CD4-positive, CD25-positive, alpha-beta regulatory T cell (primary cell): ENCODE results near the gene ABCB7. TPM values are rescaled to one million over a fixed set of nuclear protein-coding genes. Genes with fewer than 3 reads are reported as not detected.
"Not testable (repeated sequence)": the region's sequence is repeated elsewhere in the genome, so short reads cannot be mapped to it uniquely, and the experiment has no call there.

Experiments
- ATAC-seq, 2 donors: fragments of 150-1000 bp; cut with Tn5 transposase; one replicate each; pipeline ENCODE4 v1.10.0; 2021; ENCODE audit warnings: low read depth in 2 of 2, moderate number of reproducible peaks in 2 of 2, moderate library complexity in 1 of 2
- DNase-seq, 3 donors: peaks; one replicate each; pipeline versions ENCODE4 v3.0.0 to v3.0.0-alpha.2; 2012 to 2022; ENCODE audit warnings: mixed read lengths in 1 of 3
- H3K27ac ChIP-seq: one replicate; pipeline ENCODE4 v1.7.0; 2013; ENCODE audit warnings: mild to moderate bottlenecking, low read length; ENCODE audit not compliant: insufficient read depth, poor library complexity, severe bottlenecking
- H3K27me3 ChIP-seq: one replicate; pipeline ENCODE4 v1.7.0; 2013; ENCODE audit warnings: low read length; ENCODE audit not compliant: control insufficient read depth, insufficient read depth
- H3K36me3 ChIP-seq: one replicate; pipeline ENCODE4 v1.7.0; 2013; ENCODE audit warnings: mild to moderate bottlenecking, low read length, moderate library complexity; ENCODE audit not compliant: control insufficient read depth, insufficient read depth
- H3K4me1 ChIP-seq: 2 replicates; pipeline ENCODE4 v1.7.0; 2013; ENCODE audit warnings: mild to moderate bottlenecking, low read length; ENCODE audit not compliant: insufficient read depth, control insufficient read depth, poor library complexity, severe bottlenecking
- H3K4me3 ChIP-seq: one replicate; pipeline ENCODE4 v1.7.0; 2013; ENCODE audit warnings: low read depth, mild to moderate bottlenecking, low read length, moderate library complexity
- H3K9me3 ChIP-seq, 2 experiments: 1 replicate in 1 of 2; 2 replicates in 1 of 2; pipeline ENCODE4 v1.7.0; 2013; ENCODE audit warnings: low read length in 2 of 2, mild to moderate bottlenecking in 1 of 2, moderate library complexity in 1 of 2; ENCODE audit not compliant: control insufficient read depth in 2 of 2
- H3K27ac Mint-ChIP-seq, 3 donors: one replicate each; pipeline ENCODE4 v1.8.0; 2020 to 2022; ENCODE audit warnings: mild to moderate bottlenecking in 3 of 3, mixed read lengths in 3 of 3, moderate library complexity in 2 of 3
- H3K27me3 Mint-ChIP-seq: one replicate; pipeline ENCODE4 v1.8.0; 2022; ENCODE audit warnings: mild to moderate bottlenecking, mixed read lengths
- H3K36me3 Mint-ChIP-seq: one replicate; pipeline ENCODE4 v1.8.0; 2020; ENCODE audit warnings: mixed read lengths
- H3K4me1 Mint-ChIP-seq, 4 donors: one replicate each; pipeline ENCODE4 v1.8.0; 2020 to 2022; ENCODE audit warnings: mixed read lengths in 4 of 4, mild to moderate bottlenecking in 1 of 4
- H3K4me3 Mint-ChIP-seq, 4 donors: one replicate each; pipeline ENCODE4 v1.8.0; 2020 to 2022; ENCODE audit warnings: mild to moderate bottlenecking in 4 of 4, mixed read lengths in 4 of 4, moderate library complexity in 3 of 4
- H3K9me3 Mint-ChIP-seq, 7 donors: one replicate each; pipeline ENCODE4 v1.8.0; 2020 to 2022; ENCODE audit warnings: mixed read lengths in 7 of 7, mild to moderate bottlenecking in 3 of 7, moderate library complexity in 2 of 7
- polyA plus RNA-seq, 4 donors: library from polyadenylated mRNA; unstranded; fragments of 300-500 nt; fragmentation: Illumina TruSeq; gene quantifications; one replicate each; pipeline ENCODE4 v1.2.3, GENCODE V29; 2021
- total RNA-seq: library from RNA; stranded (reverse); gene quantifications from one replicate; pipeline ENCODE4 v1.2.3, GENCODE V29; 2022

The ABCB7 gene
- total and polyA plus RNA-seq, 5 donors from 2014 or later = 16.4 to 22.9 (median 20.2) TPM

GRCh38 chrX:75045369-75045768 lies 110.7 kb downstream of the ABCB7 start:
- H3K27me3 Mint-ChIP-seq = peaks cover under 1% of the 10 kb centered on the region
- Histone ChIP-seq H3K36me3 (no peaks in the 10 kb centered on the region), H3K27me3 (no peaks in the 10 kb centered on the region), H3K4me3 (no peak overlapping the region), H3K27ac (no peak overlapping the region), H3K4me1 (no peaks in the 10 kb centered on the region), H3K9me3 (peaks cover 0 to 3% of the 10 kb centered on the region in 2 experiments)
- H3K27ac Mint-ChIP-seq = no peak overlapping the region
- peaks cover 0 to 10% (median 2%) of the 10 kb centered on the region in 7 donors for H3K9me3 Mint-ChIP-seq
- peaks cover 6% of the 10 kb centered on the region for H3K36me3 Mint-ChIP-seq
- H3K4me1 Mint-ChIP-seq = no peaks in the 10 kb centered on the region
- H3K4me3 Mint-ChIP-seq = no peak overlapping the region
- DNase-seq (no peak), ATAC-seq (no peak)

GRCh38 chrX:75044142-75044541 lies 111.9 kb downstream of the ABCB7 start:
- not testable (repeated sequence) for H3K27me3 ChIP-seq, H3K36me3 ChIP-seq, H3K9me3 ChIP-seq, H3K4me1 ChIP-seq, H3K4me3 ChIP-seq, H3K36me3 Mint-ChIP-seq, H3K4me3 Mint-ChIP-seq, H3K27ac Mint-ChIP-seq, ATAC-seq, H3K27ac ChIP-seq, H3K27me3 Mint-ChIP-seq, H3K4me1 Mint-ChIP-seq, DNase-seq
- H3K9me3 Mint-ChIP-seq = peaks cover 0 to 10% (median 2%) of the 10 kb centered on the region in 7 donors

- Histone ChIP-seq H3K4me1 (no peaks in the 10 kb centered on the region), H3K9me3 (no peaks in the 10 kb centered on the region), H3K36me3 (no peaks in the 10 kb centered on the region), H3K27me3 (no peaks in the 10 kb centered on the region), H3K4me3 (no peak overlapping the region), H3K27ac (no peak overlapping the region)
- Mint-ChIP-seq H3K36me3 (no peaks in the 10 kb centered on the region), H3K4me3 (no peak overlapping the region), H3K9me3 (peaks cover 0 to 9% (median 4%) of the 10 kb centered on the region in 7 donors), H3K27me3 (peaks cover 4% of the 10 kb centered on the region), H3K4me1 (no peaks in the 10 kb centered on the region), H3K27ac (no peak overlapping the region)
- no peak for ATAC-seq
- peak in 2 of 3 donors; percentile 4 to 48 for DNase-seq
These were observed 117.2 kb downstream of the ABCB7 start for GRCh38 chrX:75038925-75039324.

Other genes with a start within 250 kb of the ABCB7 start
- gene NEXMIF, start 230.8 kb downstream of the ABCB7 start, total RNA-seq = 0.12 TPM
- under 1 TPM in 2 of 4 donors, not detected in 2; 0.02 to 0.03 TPM for gene NEXMIF, start 230.8 kb downstream of the ABCB7 start, polyA plus RNA-seq
- 36.9 TPM for gene UPRT, start 117.8 kb upstream of the ABCB7 start, total RNA-seq
- gene UPRT, start 117.8 kb upstream of the ABCB7 start, polyA plus RNA-seq = 10 to 100 TPM; 23.0 to 25.5 (median 23.5) TPM